HG02885 (cell line): Measurements from ENCODE around the gene HNF4A.
"Not testable (repeated sequence)": the region's sequence is repeated elsewhere in the genome, so short reads cannot be mapped to it uniquely, and the experiment has no call there.

Experiments
- ATAC-seq: cut with Tn5 transposase; IDR thresholded peaks from one replicate; pipeline ENCODE4 v1.9.1; 2021; ENCODE audit warnings: mild to moderate bottlenecking; ENCODE audit not compliant: unreplicated experiment, poor library complexity

HNF4A gene

DNA sequence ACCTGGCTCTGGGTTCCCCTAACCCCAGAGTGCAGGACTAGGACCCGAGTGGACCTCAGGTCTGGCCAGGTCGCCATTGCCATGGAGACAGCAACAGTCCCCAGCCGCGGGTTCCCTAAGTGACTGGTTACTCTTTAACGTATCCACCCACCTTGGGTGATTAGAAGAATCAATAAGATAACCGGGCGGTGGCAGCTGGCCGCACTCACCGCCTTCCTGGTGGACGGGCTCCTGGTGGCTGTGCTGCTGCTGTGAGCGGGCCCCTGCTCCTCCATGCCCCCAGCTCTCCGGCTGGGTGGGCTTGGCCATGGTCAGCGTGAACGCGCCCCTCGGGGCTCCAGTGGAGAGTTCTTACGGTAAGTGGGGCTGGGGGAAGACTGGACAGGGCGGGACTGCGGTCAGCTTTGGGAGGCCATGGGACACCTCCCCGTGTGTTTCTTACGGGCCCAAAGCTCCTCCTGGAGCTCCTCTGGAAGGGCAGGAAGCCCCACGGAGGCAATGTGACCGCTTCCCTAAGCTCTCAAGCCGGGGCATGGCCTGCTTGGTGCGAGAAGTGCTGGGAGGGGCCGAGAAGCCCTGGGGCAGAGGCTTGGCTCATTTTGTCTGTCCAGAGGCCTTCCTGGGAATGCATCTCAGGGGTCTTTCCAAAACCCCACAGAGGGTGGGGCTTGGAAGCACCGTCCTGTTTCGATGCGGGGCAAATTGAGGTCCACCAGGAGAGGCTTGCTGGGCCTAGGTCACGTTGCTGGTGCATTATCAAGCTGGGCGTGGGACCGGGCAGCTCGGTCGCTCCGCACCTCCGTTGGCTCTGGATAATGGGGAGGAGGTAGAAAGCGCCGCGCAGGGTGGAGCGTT, at the start of gene HNF4A:
Gene HNF4A, plus strand, starts transcription at position 202 of the 855 bp plus-strand sequence. Its CDS starts 106 bp downstream, at position 308.
- no peak for ATAC-seq

DNA sequence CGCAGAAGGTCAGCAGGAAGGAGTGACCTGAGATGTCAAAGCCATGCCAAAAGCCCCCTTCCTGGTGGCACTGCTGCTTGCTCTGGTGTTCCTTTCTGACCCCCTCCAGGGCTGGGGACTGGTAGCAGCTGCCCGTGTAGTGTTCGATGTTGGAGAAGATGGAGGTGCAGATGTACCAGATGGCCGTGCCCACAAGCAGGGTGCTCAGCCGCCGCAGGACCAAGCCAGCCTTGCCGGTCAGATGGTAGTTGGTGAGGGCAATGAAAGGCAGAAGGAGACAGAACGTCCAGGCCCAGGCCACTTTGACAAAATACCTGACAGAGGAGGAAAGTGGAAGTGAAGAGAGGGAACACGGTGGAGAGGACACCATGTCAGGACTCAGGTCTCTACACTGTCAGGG, 48.6 kb upstream of the HNF4A start:
- no peak for ATAC-seq

GRCh38 chr20:44309763-44310663, 45.5 kb upstream of the HNF4A start:
- no peak for ATAC-seq

GRCh38 chr20:44310664-44311639, 44.5 kb upstream of the HNF4A start, which contains the start of gene FITM2:
FITM2 (minus strand) TSS chr20:44311202; CDS start chr20:44311148, 54 bp downstream.
- peak; percentile 95 for ATAC-seq

GRCh38 chr20:44314870-44315269, 40.6 kb upstream of the HNF4A start:
- no peak for ATAC-seq

DNA sequence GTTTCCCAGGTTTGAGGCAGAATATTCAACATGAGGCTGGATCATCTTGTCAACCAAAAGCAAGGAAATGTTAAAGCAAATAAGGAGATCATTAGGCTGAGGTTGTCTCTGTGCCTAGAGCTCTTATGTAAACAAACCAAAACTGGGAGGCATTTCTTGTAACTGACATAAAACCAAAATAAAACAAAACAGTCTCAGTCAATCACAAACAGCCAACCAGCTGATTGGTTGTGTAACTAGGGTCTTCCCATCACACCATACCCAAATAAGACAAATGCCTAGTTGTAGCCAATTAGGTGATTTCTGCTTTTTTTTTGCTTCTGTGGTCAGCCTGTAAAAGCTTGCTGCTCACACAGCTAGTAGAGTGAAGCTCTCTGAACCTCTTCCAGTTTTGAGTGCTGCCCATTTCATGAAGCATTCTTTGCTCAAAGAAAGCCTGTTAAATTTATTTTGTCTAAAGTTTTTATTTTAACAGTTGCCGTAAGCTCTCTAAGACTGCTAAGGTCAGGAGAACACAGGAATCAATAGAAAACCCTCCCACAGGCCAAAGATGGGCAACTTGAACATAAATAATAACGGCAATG, 35.6 kb upstream of the HNF4A start:
- no peak for ATAC-seq

DNA sequence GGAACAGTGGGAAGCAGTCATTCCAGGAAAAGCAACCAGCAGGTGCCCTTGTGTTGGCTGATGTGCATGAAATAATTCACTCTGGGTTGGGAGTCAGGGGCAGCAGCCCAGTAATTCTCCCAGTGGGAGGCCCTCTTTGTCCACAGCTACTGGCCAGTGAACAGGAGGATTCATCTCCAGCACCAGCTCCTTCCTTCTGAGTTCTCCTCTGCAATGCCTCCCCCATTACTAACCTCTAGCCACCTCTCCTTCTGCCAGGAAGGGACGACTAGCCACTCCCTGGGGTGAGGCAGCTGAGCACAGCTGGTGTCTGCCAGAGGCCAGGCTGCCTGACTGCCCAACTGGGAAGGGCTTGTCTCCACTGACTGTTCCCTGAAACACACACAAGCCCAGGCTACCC, 31.2 kb upstream of the HNF4A start:
- ATAC-seq = no peak

- ATAC-seq = no peak
These were observed 28.9 kb upstream of the HNF4A start for GRCh38 chr20:44326391-44327159.

DNA sequence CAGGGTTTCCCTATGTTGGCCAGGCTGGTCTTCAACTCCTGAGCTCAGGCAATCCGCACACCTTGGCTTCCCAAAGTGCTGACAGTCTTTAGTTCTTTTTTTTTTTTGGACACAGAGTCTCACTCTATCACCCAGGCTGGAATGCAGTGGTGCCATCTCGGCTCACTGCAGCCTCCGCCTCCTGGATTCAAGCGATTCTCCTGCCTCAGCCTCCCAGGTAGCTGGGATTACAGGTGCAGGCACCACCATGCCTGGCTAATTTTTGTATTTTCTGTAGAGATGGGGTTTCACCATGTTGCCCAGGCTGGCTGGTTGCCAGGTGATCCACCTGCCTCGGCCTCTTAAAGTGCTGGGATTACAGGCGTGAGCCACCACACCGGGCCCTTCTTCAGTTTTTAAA, 27.8 kb upstream of the HNF4A start:
- ATAC-seq = not testable (repeated sequence)

DNA sequence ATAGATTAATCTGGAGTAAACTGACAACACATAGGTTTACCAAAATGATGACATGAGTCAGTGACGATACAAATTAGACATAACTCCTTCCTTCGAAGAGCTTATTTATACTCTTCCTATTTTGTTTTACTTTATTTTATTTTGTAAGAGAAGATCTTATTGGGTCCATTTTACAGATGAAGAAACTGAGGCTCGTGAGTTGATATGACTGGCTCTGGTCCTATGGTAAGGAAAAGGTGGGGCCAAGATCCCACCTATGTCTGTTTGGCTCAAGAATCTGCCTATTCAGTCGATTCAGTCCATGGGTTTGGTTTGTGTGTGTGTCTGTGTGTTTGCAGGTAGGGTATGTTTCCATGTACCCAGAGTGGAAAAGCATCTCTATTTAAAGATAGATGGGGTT, 27.1 kb upstream of the HNF4A start:
- ATAC-seq = no peak

DNA sequence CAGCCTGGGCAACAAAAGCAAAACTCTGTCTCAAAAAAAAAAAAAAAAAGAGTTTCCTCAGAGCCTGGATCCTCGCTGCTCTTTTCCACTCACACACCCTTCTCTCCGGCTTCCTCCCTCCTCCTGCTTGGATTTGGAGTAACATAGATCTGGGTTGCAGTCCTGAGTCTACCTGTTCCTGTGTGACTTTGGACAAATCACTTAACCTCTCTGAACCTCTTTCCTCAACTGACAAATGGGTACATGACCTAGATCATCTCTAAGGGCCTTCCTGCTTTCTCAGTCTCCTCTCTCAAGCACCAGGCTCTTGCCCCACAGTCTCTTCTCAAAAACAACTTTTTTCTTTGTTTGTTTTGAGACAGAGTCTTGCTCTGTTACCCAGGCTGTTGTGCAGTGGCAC, 24.3 kb upstream of the HNF4A start:
- no peak for ATAC-seq

GRCh38 chr20:44334306-44334705, 21.2 kb upstream of the HNF4A start:
- ATAC-seq = no peak

DNA sequence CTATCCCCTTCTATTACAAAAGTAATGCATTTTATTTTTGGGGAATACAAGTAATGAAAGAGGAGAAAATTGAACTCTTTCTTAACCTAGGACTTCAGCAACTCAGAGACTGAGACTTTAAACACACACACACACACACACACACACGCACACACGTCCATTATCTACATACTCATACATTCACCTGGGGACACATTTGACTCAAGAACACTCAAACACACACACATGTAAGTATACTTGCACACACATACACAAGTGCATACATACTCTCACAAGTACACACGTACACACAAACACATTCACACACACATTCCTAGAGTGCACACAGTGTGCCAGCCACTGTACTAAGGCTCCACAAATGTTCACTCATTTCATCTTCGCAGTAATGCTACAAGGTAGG, 20.8 kb upstream of the HNF4A start:
- ATAC-seq = no peak

DNA sequence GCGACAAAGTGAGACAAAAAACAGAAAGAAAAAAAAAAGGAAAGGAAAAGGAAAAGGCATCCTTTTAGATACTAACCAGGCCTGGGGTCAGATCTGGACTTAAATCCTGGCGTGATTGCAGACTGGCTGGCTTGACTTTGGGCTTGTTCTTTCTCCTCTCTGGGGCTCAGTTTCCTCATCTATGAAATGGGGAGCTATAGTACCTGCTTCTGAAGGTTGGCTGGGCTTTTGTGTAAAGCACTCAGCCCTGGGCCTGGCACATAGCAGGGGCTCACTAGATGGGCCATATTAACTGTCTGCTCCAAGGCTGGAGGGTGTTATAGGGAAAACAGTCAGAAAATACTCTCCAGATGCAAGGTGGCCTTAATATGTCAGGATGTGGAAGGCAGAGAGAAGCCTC, 19.8 kb upstream of the HNF4A start:
- no peak for ATAC-seq

GRCh38 chr20:44336086-44336485, 19.4 kb upstream of the HNF4A start:
- ATAC-seq = no peak

GRCh38 chr20:44336725-44337380, 18.6 kb upstream of the HNF4A start, which contains the start of gene R3HDML:
R3HDML (plus strand) TSS chr20:44337043; CDS start chr20:44337158, 115 bp downstream.
- no peak for ATAC-seq

- no peak for ATAC-seq
These were observed 13.3 kb upstream of the HNF4A start for GRCh38 chr20:44342248-44342647.

GRCh38 chr20:44343162-44343675, 12.3 kb upstream of the HNF4A start:
- ATAC-seq = no peak
